K562 treated with DMSO at 1 percent for 12 hours (cell line): Measurements from ENCODE around the gene ALB. TPM values are rescaled to one million over a fixed set of nuclear protein-coding genes. Genes with fewer than 3 reads are reported as not detected.

ENCODE experiments used
- total RNA-seq: library from RNA; unstranded; fragments of 300-600 nt; gene quantifications from 2 replicates; pipeline ENCODE4 v1.2.3, GENCODE V29; 2022; ENCODE audit not compliant: insufficient read depth

ALB gene
- total RNA-seq: not detected in 2 replicates

GRCh38 chr4:73404042-73404441 lies at the start of gene ALB:
ALB (plus strand) TSS chr4:73404287; CDS start chr4:73404328, 41 bp downstream.

GRCh38 chr4:73435984-73436383 lies 31.9 kb downstream of the ALB start, which contains the start of gene AFP:
AFP (plus strand) TSS chr4:73436221; CDS start chr4:73436263, 42 bp downstream.

Other genes with a start within 250 kb of the ALB start
- gene ANKRD17, start 145.5 kb upstream of the ALB start, total RNA-seq: 17.6 and 32.3 TPM in 2 replicates
- gene AFP, start 31.9 kb downstream of the ALB start, total RNA-seq: 2.4 and 2.5 TPM in 2 replicates
- gene AFM, start 77.5 kb downstream of the ALB start, total RNA-seq: not detected in 2 replicates
- gene RASSF6, start 216.1 kb downstream of the ALB start, total RNA-seq: 0.77 TPM in 1 of 2 replicates, not detected in the other